Smooth muscle cell (in vitro differentiated cells): ENCODE results near the gene BBS12. TPM values are rescaled to one million over a fixed set of nuclear protein-coding genes. Genes with fewer than 3 reads are reported as not detected.
A peak's percentile ranks its signal among the peaks of the same experiment; 100 is the strongest.

Source experiments
- DNase-seq: peaks from one replicate; lab custom pipeline; 2025; ENCODE audit not compliant: unreplicated experiment; lab: John Stamatoyannopoulos, UW
- H2AFZ ChIP-seq: fragments of 200-600 bp; sonication (generic); 2 replicates; pipeline ENCODE4 v1.6.0; 2016; ENCODE audit warnings: antibody characterized with exemption, low read depth, mild to moderate bottlenecking
- H3F3A ChIP-seq: fragments of 200-600 bp; sonication (generic); 2 replicates; pipeline ENCODE4 v1.6.0; 2017; ENCODE audit warnings: antibody characterized with exemption, low read depth
- H3K27ac ChIP-seq: fragments of 200-600 bp; sonication (generic); 2 replicates; pipeline ENCODE4 v1.5.1; 2016; ENCODE audit warnings: low read depth, mild to moderate bottlenecking
- H3K27me3 ChIP-seq: fragments of 200-600 bp; sonication (generic); 2 replicates; pipeline ENCODE4 v1.6.1; 2016; ENCODE audit warnings: low read depth, mild to moderate bottlenecking
- H3K36me3 ChIP-seq: fragments of 200-600 bp; sonication (generic); 2 replicates; pipeline ENCODE4 v1.5.1; 2016; ENCODE audit warnings: low read depth
- H3K4me1 ChIP-seq: fragments of 200-600 bp; sonication (generic); 2 replicates; pipeline ENCODE4 v1.5.1; 2016; ENCODE audit warnings: low read depth
- H3K4me2 ChIP-seq: fragments of 200-600 bp; sonication (generic); 2 replicates; pipeline ENCODE4 v1.6.0; 2016; ENCODE audit warnings: mild to moderate bottlenecking
- H3K4me3 ChIP-seq: fragments of 200-600 bp; sonication (generic); 2 replicates; pipeline ENCODE4 v1.5.1; 2016; ENCODE audit warnings: mild to moderate bottlenecking
- H3K79me2 ChIP-seq: fragments of 200-600 bp; sonication (generic); 2 replicates; pipeline ENCODE4 v1.6.0; 2016; ENCODE audit warnings: low read depth, mild to moderate bottlenecking
- H3K9ac ChIP-seq: fragments of 200-600 bp; sonication (generic); 2 replicates; pipeline ENCODE4 v1.6.0; 2016; ENCODE audit warnings: low read depth
- H3K9me3 ChIP-seq: fragments of 200-600 bp; sonication (generic); replicated peaks from 2 replicates; pipeline ENCODE4 v1.5.1; 2016; ENCODE audit warnings: low read depth
- H4K20me1 ChIP-seq: fragments of 200-600 bp; sonication (generic); 2 replicates; pipeline ENCODE4 v1.6.0; 2016; ENCODE audit warnings: low read depth
- CTCF ChIP-seq: fragments of 200-600 bp; sonication (generic); IDR thresholded peaks from 2 replicates; pipeline ENCODE4 v1.5.1; 2017; ENCODE audit warnings: borderline replicate concordance, mild to moderate bottlenecking, antibody characterized with exemption; ENCODE audit not compliant: insufficient read depth, poor library complexity, severe bottlenecking
- WGBS: methylation state at CpG from one replicate; pipeline ENCODE4 v1.1.7; 2016; ENCODE audit warnings: low lambda C conversion rate; 5-methylcytosine and 5-hydroxymethylcytosine counted together
- polyA plus RNA-seq: library from polyadenylated mRNA; unstranded; fragments of >200 nt; fragmentation: Nextera tagmentation; extraction: Ambion mirVana; gene quantifications from 2 replicates; pipeline ENCODE4 v1.2.1, GENCODE V29; 2016
- total RNA-seq: library from RNA; depleted of rRNA; stranded (reverse); fragments of >200 nt; gene quantifications from 2 replicates; pipeline ENCODE4 v1.2.3, GENCODE V29; 2014

BBS12 gene
- total and polyA plus RNA-seq, 2 experiments from 2014 or later = 3.6 to 3.7 TPM

- WGBS = 43% methylated on average over 2 of the region's 2 CpGs
- H3K27me3 ChIP-seq = no peaks in the 10 kb centered on the region
- no peak overlapping the region for H3K9ac ChIP-seq
- H3K4me2 ChIP-seq = peak overlapping the region; percentile 40
- no peaks in the 10 kb centered on the region for H3K79me2 ChIP-seq
- H2AFZ ChIP-seq = peak overlapping the region; percentile 77
- no peaks in the 10 kb centered on the region for H3K36me3 ChIP-seq
- H3K4me1 ChIP-seq = peaks cover 11% of the 10 kb centered on the region
- H3K9me3 ChIP-seq = no peaks in the 10 kb centered on the region
- no peaks in the 10 kb centered on the region for H3F3A ChIP-seq
- DNase-seq = no peak
- H3K27ac ChIP-seq = no peak overlapping the region
- H3K4me3 ChIP-seq = no peak overlapping the region
- TF ChIP-seq CTCF = peak; percentile 74
- H4K20me1 ChIP-seq = no peaks in the 10 kb centered on the region
Measured at GRCh38 chr4:122758033-122758432, 25.5 kb downstream of the BBS12 start.

GRCh38 chr4:122759639-122760310 is 27.3 kb downstream of the BBS12 start:
- TF ChIP-seq CTCF = peak; percentile 37
- H3K27ac ChIP-seq = no peak overlapping the region
- no peaks in the 10 kb centered on the region for H3F3A ChIP-seq
- H3K27me3 ChIP-seq = no peaks in the 10 kb centered on the region
- DNase-seq = no peak
- no peaks in the 10 kb centered on the region for H3K36me3 ChIP-seq
- 53% methylated on average over 3 of the region's 3 CpGs for WGBS
- H3K9me3 ChIP-seq = no peaks in the 10 kb centered on the region
- H2AFZ ChIP-seq = peak overlapping the region; percentile 72
- no peaks in the 10 kb centered on the region for H4K20me1 ChIP-seq
- no peak overlapping the region for H3K4me2 ChIP-seq
- H3K4me1 ChIP-seq = peaks cover 24% of the 10 kb centered on the region
- no peaks in the 10 kb centered on the region for H3K79me2 ChIP-seq
- H3K4me3 ChIP-seq = no peak overlapping the region
- H3K9ac ChIP-seq = no peak overlapping the region

GRCh38 chr4:122762520-122762919 is 30.0 kb downstream of the BBS12 start:
- Histone ChIP-seq H3K9ac (no peak overlapping the region), H3K27me3 (no peaks in the 10 kb centered on the region), H3K9me3 (no peaks in the 10 kb centered on the region), H3K4me1 (peaks cover 30% of the 10 kb centered on the region), H4K20me1 (no peaks in the 10 kb centered on the region), H3K36me3 (no peaks in the 10 kb centered on the region), H3K4me3 (no peak overlapping the region), H3K79me2 (no peaks in the 10 kb centered on the region), H3K27ac (no peak overlapping the region), H3F3A (peaks cover 5% of the 10 kb centered on the region), H2AFZ (no peak overlapping the region), H3K4me2 (no peak overlapping the region)
- no peak for DNase-seq
- WGBS = 95% methylated on average over 2 of the region's 2 CpGs
- TF ChIP-seq CTCF = no peak

GRCh38 chr4:122762966-122763716 is 30.6 kb downstream of the BBS12 start:
- no peak for DNase-seq
- no peaks in the 10 kb centered on the region for H3K9me3 ChIP-seq
- no peaks in the 10 kb centered on the region for H4K20me1 ChIP-seq
- H3K79me2 ChIP-seq = no peaks in the 10 kb centered on the region
- H3K9ac ChIP-seq = no peak overlapping the region
- H3K4me3 ChIP-seq = no peak overlapping the region
- peaks cover 5% of the 10 kb centered on the region for H3F3A ChIP-seq
- H3K27ac ChIP-seq = peak overlapping the region; percentile 99
- no peaks in the 10 kb centered on the region for H3K36me3 ChIP-seq
- TF ChIP-seq CTCF = no peak
- no peak overlapping the region for H3K4me2 ChIP-seq
- 95% methylated on average over 14 of the region's 14 CpGs for WGBS
- H3K27me3 ChIP-seq = no peaks in the 10 kb centered on the region
- H3K4me1 ChIP-seq = peaks cover 28% of the 10 kb centered on the region
- H2AFZ ChIP-seq = no peak overlapping the region
